Adrenal gland (tissue), 12 donors: ENCODE data around the gene DIP2C. TPM values are rescaled to one million over a fixed set of nuclear protein-coding genes. Genes with fewer than 3 reads are reported as not detected.

Experiments used
- DNase-seq, 7 donors: peaks; one replicate each; pipeline ENCODE4 v3.0.0-alpha.2; 2019 to 2020
- H3K27ac ChIP-seq, 5 donors: fragments of 200-600 bp; sonication (generic) in 4 of 5; 1 replicate in 3 of 5; 2 replicates in 2 of 5; pipeline versions ENCODE4 v1.5.1 to v1.8.0; 2016 to 2020; ENCODE audit warnings: mild to moderate bottlenecking in 1 of 5
- H3K27me3 ChIP-seq: fragments of 200-600 bp; 2 replicates; pipeline ENCODE4 v1.8.0; 2021
- H3K36me3 ChIP-seq, 2 donors: fragments of 200-600 bp; replicated peaks in 1 of 2; 1 replicate in 1 of 2; 2 replicates in 1 of 2; pipeline versions ENCODE4 v1.5.1 to v1.8.0; 2018 to 2022
- H3K4me1 ChIP-seq, 2 donors: fragments of 200-600 bp; replicated peaks in 1 of 2; 1 replicate in 1 of 2; 2 replicates in 1 of 2; pipeline versions ENCODE4 v1.5.1 to v1.8.0; 2018 to 2021
- H3K4me3 ChIP-seq, 4 donors: fragments of 200-600 bp; sonication (generic) in 3 of 4; one replicate each; pipeline ENCODE4 v1.5.1; 2016 to 2018
- H3K9me3 ChIP-seq, 3 donors: fragments of 200-600 bp; sonication (generic) in 1 of 3; replicated peaks in 1 of 3; 1 replicate in 2 of 3; 2 replicates in 1 of 3; pipeline versions ENCODE4 v1.5.1 to v1.8.0; 2016 to 2021
- POLR2A ChIP-seq, 2 donors: fragments of 450-650 bp; IDR thresholded peaks; one replicate each; pipeline ENCODE4 v1.6.1; 2017; ENCODE audit warnings: antibody characterized with exemption in 2 of 2, mild to moderate bottlenecking in 2 of 2, moderate library complexity in 1 of 2
- WGBS, 4 donors: extraction: QIAGEN DNeasy Blood & Tissue Kit in 2 of 4; methylation state at CpG; one replicate each; pipeline versions ENCODE4 v1.1.5 to v1.1.7; 2013 to 2017; 5-methylcytosine and 5-hydroxymethylcytosine counted together
- intact Hi-C, 2 donors: fragments of 100-400 bp; cut with DNase I; formaldehyde crosslinking; loops; one replicate each; pipeline versions ENCODE4 v1.14.1 to v1.15.0; 2022 to 2023
- polyA plus RNA-seq, 3 donors: library from polyadenylated mRNA; stranded (reverse); fragments of 200-250 nt in 2 of 3; fragments of 350-450 nt in 1 of 3; fragmentation: Illumina TruSeq in 1 of 3; extraction: RNeasy Lipid Tissue Mini Kit (QIAGEN cat#74804) in 1 of 3; gene quantifications; one replicate each; pipeline ENCODE4 v1.2.3, GENCODE V29; 2013 to 2014
- total RNA-seq, 9 donors: library from RNA; depleted of rRNA in 4 of 9; stranded (reverse); fragments of >200 nt in 4 of 9; fragments of 120-200 nt in 1 of 9; fragmentation: NEBNext Ultra II Directional in 1 of 9; extraction: Animal tissue kit (Norgen Biotek cat#: 25700) in 1 of 9; gene quantifications; one replicate each; pipeline versions ENCODE4 v1.1.0 to v1.2.4, GENCODE V29; 2013 to 2023
- TF ChIP-seq, protein P1 (sequence below), 6 experiments: fragments of 450-650 bp in 4 of 6; fragments of 200-600 bp in 2 of 6; sonication (generic) in 1 of 6; IDR thresholded peaks; 1 replicate in 5 of 6; 2 replicates in 1 of 6; pipeline versions ENCODE4 v1.5.1 to v1.8.0; 2016 to 2021; ENCODE audit warnings: antibody characterized with exemption in 6 of 6, mild to moderate bottlenecking in 2 of 6, moderate library complexity in 1 of 6
- donor health status: healthy with polysubstance abuse.
- donor health status: Bipolar disorder and iron deficiency.
- donor health status: DM: yes; HTN: yes; CAD: no.
- donor health status: DM: no; HTN: no; CAD: no.
- donor health status: DM: no; HTN: no; CAD: no.
- donor health status: DM: yes; HTN: yes; CAD: no.

Gene DIP2C
- total and polyA plus RNA-seq, 12 donors = 4.8 to 23.9 (median 19.7) TPM

- Histone ChIP-seq H3K27me3 (no peaks in the 10 kb centered on the region), H3K4me1 (no peaks in the 10 kb centered on the region), H3K4me3 (no peak overlapping the region), H3K9me3 (peaks cover 0 to 7% (median 0%) of the 10 kb centered on the region in 3 donors), H3K27ac (no peak overlapping the region), H3K36me3 (no peaks in the 10 kb centered on the region)
- peak in 1 of 7 donors; percentile 1 for DNase-seq
- TF ChIP-seq POLR2A (IDR thresholded peaks at IDR 0.05) = no peak
- TF ChIP-seq, protein P1, sequence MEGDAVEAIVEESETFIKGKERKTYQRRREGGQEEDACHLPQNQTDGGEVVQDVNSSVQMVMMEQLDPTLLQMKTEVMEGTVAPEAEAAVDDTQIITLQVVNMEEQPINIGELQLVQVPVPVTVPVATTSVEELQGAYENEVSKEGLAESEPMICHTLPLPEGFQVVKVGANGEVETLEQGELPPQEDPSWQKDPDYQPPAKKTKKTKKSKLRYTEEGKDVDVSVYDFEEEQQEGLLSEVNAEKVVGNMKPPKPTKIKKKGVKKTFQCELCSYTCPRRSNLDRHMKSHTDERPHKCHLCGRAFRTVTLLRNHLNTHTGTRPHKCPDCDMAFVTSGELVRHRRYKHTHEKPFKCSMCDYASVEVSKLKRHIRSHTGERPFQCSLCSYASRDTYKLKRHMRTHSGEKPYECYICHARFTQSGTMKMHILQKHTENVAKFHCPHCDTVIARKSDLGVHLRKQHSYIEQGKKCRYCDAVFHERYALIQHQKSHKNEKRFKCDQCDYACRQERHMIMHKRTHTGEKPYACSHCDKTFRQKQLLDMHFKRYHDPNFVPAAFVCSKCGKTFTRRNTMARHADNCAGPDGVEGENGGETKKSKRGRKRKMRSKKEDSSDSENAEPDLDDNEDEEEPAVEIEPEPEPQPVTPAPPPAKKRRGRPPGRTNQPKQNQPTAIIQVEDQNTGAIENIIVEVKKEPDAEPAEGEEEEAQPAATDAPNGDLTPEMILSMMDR (IDR thresholded peaks at IDR 0.05) = no peak
- 80 to 89% (median 87%) methylated on average over 20 of the region's 20 CpGs for WGBS, 4 donors
- intact Hi-C loops = no loop called here
Measured at GRCh38 chr10:570628-571163, 118.8 kb downstream of the DIP2C start.

DNA sequence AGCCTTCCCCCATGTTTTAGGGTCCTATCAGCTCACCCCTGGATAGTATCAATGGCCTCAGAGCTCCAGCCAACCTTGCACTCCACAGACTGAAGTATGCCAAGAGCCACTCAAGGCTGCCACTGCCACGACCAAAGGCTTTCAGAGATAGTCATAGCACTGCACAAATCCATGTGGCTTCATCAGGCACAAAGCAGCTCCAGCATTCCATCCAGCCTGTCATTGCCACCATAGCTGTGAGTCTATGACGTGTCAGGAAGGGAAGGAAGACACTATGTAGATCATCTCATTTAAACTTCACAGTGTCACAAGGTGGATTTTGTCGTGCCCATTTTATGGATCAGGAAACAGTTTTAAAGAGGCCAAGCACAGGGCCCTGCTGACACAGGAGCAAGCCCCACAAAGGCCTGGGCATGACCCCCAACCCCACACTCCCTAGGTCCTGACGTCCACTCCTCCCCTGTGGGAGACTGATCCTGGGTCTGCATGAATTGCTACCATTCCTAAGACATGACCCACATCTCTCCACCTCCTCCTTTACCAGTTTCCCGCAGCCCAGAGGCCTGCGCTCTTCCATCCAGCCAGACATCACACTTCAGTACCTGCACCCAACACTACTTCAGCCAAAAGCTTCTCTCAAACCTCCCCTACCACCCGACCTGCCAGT lies 119.4 kb downstream of the DIP2C start:
- Histone ChIP-seq H3K27me3 (no peaks in the 10 kb centered on the region), H3K4me1 (no peaks in the 10 kb centered on the region), H3K9me3 (peaks cover 0 to 7% (median 0%) of the 10 kb centered on the region in 3 donors), H3K27ac (no peak overlapping the region), H3K36me3 (no peaks in the 10 kb centered on the region), H3K4me3 (no peak overlapping the region)
- intact Hi-C loops = no loop called here
- TF ChIP-seq, protein P1 (IDR thresholded peaks at IDR 0.05) = no peak
- no peak for TF ChIP-seq POLR2A (IDR thresholded peaks at IDR 0.05)
- peak in 1 of 7 donors; percentile 29 for DNase-seq
- WGBS, 4 donors = 90 to 98% (median 93%) methylated on average over 7 of the region's 7 CpGs

GRCh38 chr10:568848-569247 lies 120.6 kb downstream of the DIP2C start:
- TF ChIP-seq, protein P1 (IDR thresholded peaks at IDR 0.05) = no peak
- TF ChIP-seq POLR2A (IDR thresholded peaks at IDR 0.05) = no peak
- no peaks in the 10 kb centered on the region for H3K4me1 ChIP-seq
- no peak for DNase-seq
- WGBS, 4 donors = 92 to 96% (median 95%) methylated on average over 7 of the region's 7 CpGs
- intact Hi-C loops = no loop called here
- H3K27me3 ChIP-seq = no peaks in the 10 kb centered on the region
- H3K27ac ChIP-seq = no peak overlapping the region
- H3K9me3 ChIP-seq = peaks cover 0 to 12% (median 0%) of the 10 kb centered on the region in 3 donors
- H3K4me3 ChIP-seq = no peak overlapping the region
- H3K36me3 ChIP-seq = no peaks in the 10 kb centered on the region

DNA sequence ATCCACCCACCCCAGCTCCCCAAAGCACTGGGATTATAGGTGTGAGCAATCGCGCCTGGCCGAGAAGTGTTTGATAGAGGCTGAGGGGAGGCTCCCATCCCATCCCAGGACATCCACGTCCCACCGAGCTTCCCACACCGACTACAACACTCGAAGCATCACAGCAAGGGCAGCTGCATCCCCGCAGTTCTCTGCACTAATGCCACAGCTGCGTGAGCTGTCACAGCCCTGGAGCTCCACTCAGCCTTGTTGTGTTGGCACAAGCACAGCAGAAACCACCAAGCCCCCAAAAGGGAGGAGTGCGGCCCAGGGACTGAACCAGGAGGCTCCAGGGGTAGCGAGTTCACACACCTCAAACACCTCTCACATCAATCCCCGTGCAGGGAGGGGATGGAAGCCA lies 121.6 kb downstream of the DIP2C start:
- no peaks in the 10 kb centered on the region for H3K27me3 ChIP-seq
- DNase-seq = no peak
- no peak overlapping the region for H3K4me3 ChIP-seq
- intact Hi-C loops = no loop called here
- H3K9me3 ChIP-seq = peaks cover 0 to 13% (median 0%) of the 10 kb centered on the region in 3 donors
- H3K36me3 ChIP-seq = no peaks in the 10 kb centered on the region
- WGBS, 4 donors = 87 to 94% (median 93%) methylated on average over 11 to 12 of the region's 12 CpGs
- no peak overlapping the region for H3K27ac ChIP-seq
- TF ChIP-seq, protein P1 (IDR thresholded peaks at IDR 0.05) = no peak
- TF ChIP-seq POLR2A (IDR thresholded peaks at IDR 0.05) = no peak
- no peaks in the 10 kb centered on the region for H3K4me1 ChIP-seq
